ENCODE results near the gene C1orf159.
A peak's percentile ranks its signal among the peaks of the same experiment; 100 is the strongest.

C1orf159 gene

DNA sequence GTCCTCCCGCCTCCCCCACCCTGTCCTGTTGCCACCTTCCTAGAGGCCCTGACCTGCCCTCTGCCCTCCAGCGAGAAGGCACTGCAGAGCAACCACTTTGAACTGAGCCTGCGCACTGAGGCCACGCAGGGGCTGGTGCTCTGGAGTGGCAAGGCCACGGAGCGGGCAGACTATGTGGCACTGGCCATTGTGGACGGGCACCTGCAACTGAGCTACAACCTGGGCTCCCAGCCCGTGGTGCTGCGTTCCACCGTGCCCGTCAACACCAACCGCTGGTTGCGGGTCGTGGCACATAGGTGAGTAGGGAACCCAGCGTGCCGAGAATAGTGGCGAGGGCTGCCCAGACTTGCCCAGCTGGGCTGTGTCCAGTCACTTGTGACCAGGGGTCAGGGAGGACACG, 62.2 kb downstream of the C1orf159 start:
- no peak for DNase-seq (ENCODE audit: low read depth)

- DNase-seq (ENCODE audit: low read depth), result no peak
Observed at GRCh38 chr1:1053022-1053421, 62.9 kb downstream of the C1orf159 start.

GRCh38 chr1:1052003-1052840, 63.7 kb downstream of the C1orf159 start:
- no peak for DNase-seq (ENCODE audit: low read depth)

GRCh38 chr1:1051127-1051810, 64.6 kb downstream of the C1orf159 start:
- DNase-seq (ENCODE audit: low read depth), result no peak

DNA sequence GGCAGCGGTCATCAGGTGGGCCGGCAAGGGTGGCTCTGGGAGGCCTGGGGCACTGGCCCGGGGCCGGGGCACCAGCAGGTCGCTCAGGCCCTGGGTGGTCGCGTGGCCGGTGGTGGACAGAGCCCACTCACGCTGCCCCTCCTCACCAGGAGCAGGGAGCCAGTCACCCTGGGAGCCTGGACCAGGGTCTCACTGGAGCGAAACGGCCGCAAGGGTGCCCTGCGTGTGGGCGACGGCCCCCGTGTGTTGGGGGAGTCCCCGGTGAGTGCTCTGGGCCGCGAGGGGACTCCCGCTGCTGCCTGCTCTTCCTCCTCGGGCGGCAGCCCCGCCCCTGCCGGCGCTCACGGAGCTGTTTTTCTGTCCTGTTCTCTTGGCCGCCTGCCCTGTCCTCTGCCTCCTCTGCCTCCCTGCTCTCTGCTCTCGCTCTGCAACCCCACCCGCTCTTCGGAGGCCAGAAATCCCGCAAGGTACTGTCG, 65.3 kb downstream of the C1orf159 start:
- DNase-seq (ENCODE audit: low read depth), result no peak

DNA sequence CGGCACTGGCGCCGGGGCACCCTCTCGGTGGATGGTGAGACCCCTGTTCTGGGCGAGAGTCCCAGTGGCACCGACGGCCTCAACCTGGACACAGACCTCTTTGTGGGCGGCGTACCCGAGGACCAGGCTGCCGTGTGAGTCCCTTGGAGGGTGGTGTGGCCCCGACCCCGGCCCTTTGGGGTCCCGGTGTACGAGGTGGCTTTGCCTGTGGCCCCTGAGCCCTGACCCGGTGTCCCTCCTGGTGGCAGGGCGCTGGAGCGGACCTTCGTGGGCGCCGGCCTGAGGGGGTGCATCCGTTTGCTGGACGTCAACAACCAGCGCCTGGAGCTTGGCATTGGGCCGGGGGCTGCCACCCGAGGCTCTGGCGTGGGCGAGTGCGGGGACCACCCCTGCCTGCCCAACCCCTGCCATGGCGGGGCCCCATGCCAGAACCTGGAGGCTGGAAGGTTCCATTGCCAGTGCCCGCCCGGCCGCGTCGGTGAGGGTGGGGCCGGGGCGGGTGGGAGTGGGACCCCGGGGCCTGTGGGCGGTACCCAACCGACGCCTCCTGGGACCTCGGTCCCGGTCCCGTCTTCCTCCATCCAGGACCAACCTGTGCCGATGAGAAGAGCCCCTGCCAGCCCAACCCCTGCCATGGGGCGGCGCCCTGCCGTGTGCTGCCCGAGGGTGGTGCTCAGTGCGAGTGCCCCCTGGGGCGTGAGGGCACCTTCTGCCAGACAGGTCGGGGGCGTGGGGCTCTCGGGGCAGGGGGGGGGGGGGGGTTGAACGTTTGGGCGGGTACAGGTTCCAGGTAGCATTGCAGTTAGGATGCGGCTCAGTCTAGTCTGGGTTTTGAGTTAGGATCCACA, 66.3 kb downstream of the C1orf159 start:
- DNase-seq (ENCODE audit: low read depth), result no peak

DNA sequence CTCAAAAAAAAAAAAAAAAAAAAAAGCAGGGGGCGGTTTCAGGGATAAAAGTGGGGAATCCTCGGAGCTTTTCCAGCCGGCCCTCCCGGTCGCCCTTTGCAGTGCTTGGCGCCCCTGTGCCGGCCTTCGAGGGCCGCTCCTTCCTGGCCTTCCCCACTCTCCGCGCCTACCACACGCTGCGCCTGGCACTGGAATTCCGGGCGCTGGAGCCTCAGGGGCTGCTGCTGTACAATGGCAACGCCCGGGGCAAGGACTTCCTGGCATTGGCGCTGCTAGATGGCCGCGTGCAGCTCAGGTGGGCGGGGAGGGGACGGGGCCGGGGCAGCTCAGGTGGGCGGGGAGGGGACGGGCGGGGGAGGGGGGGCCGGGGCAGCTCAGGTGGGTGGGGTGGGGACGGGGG, 67.1 kb downstream of the C1orf159 start:
- DNase-seq (ENCODE audit: low read depth), result no peak

- no peak for DNase-seq (ENCODE audit: low read depth)
Observed at GRCh38 chr1:1047963-1048362, 67.9 kb downstream of the C1orf159 start.

DNA sequence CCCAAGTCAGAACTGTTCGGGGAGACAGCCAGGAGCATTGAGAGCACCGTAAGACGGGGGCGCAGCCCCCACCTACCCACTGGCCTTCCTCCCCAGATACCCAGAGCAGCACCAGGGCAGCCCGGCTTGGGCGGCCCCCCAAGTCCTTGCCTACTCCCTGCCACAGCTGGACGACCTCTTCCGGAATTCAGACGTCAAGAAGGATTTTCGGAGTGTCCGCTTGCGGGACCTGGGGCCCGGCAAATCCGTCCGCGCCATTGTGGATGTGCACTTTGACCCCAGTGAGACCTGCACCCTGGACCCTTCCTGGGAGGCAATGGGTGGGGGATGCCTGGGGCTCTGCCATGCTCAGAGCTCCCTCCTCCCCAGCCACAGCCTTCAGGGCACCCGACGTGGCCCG, 68.5 kb downstream of the C1orf159 start:
- DNase-seq (ENCODE audit: low read depth), result no peak

DNA sequence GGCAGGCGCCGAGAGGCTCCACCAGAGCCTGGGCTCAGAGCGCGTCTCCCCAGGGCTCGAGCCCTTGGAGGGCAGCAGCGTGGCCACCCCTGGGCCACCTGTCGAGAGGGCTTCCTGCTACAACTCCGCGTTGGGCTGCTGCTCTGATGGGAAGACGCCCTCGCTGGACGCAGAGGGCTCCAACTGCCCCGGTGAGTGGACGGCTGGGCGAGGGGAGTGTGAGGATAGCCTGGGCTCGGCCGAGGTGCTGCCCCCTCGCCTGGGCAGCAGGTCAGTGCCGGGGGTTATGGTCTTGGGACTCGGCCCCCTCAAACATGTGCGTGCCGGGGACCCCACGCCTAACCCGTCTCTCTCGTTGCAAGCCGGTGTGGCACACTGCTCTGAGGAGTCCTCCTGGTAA, 69.1 kb downstream of the C1orf159 start:
- DNase-seq (ENCODE audit: low read depth), result no peak

DNA sequence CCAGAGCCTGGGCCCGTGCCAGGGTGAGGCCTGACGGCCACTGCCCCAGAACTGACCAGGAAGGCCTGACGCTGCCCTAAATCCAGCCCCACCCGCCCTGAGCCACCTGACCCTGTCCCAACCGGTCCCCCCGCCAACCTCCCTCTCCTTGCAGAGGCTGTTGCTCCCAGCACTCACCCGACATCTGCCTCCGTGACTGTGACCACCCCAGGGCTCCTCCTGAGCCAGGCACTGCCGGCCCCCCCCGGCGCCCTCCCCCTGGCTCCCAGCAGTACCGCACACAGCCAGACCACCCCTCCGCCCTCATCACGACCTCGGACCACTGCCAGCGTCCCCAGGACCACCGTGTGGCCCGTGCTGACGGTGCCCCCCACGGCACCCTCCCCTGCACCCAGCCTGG, 69.6 kb downstream of the C1orf159 start:
- no peak for DNase-seq (ENCODE audit: low read depth)

DNA sequence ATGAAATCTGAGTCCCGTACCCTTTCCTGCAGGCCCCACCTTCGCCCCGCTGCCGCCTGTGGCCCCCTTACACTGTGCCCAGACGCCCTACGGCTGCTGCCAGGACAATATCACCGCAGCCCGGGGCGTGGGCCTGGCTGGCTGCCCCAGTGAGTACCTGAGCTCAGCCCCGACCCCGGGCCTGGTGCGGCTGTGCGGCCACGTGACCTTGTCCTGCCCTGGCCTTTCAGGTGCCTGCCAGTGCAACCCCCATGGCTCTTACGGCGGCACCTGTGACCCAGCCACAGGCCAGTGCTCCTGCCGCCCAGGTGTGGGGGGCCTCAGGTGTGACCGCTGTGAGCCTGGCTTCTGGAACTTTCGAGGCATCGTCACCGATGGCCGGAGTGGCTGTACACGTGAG, 70.8 kb downstream of the C1orf159 start:
- DNase-seq (ENCODE audit: low read depth), result no peak

DNA sequence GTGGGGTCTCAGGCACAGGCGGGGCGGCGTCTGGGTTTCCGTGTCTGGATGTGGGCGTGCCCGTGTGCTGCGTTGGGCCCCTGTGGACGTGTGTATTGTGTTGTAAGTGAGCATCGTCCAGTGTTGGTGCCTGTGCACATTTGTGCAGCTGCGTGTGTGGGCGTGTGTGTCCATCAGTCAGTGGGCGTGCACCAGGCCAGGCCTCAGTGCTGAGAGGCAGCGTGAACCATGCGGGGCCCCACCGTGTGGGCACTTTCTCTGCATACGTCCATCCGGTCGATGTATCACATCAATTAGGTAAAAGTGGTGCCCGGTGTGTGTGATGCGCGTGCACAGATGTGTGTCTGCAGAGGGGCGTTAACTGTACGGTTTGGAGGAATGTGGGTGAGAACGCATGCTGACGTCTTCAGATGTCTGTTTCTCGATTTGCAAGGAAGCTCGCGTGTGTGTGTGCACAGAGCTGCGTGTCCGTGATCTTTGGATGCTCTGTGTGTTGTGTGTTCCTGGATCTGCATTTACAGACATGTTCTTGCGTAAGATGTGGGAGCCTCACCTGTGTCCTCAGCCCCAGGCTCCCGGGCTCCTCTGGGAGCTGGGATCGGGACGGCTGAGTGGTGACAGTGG, 71.3 kb downstream of the C1orf159 start:
- no peak for DNase-seq (ENCODE audit: low read depth)

GRCh38 chr1:1043921-1044320, 72.0 kb downstream of the C1orf159 start:
- no peak for DNase-seq (ENCODE audit: low read depth)

DNA sequence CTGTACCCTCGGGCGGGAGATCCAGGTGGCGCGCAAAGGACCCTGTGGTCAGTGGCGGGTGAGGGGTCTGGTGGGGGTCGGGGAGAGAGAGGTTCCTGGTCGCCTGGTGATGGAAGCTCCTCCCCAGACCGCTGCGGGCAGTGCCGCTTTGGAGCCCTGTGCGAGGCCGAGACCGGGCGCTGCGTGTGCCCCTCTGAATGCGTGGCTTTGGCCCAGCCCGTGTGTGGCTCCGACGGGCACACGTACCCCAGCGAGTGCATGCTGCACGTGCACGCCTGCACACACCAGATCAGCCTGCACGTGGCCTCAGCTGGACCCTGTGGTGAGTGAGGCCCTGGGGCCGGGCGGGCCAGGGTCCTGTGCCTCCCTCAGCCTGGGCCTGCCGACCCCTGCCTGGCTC, 72.5 kb downstream of the C1orf159 start:
- DNase-seq (ENCODE audit: low read depth), result no peak

DNA sequence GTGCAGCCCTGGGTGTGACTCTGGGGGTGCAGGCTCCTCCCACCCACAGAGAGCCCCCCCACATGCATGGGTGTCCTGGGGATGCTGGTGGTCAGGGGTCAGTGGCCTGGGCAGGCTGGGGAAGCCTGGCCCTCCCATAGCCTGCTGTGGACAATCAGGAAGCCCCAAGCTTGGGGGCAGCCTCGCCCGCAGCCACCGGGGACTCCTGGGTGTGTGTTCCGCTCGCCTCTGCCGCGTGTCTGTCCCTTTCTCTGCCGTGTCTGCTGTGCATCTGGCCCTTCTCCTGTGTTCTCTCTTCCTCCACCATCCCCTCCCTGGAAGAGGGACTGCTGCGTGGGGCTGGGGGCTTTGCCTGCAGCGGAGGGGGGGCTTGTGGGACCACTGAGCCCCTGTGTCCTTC, 73.1 kb downstream of the C1orf159 start:
- no peak for DNase-seq (ENCODE audit: low read depth)

DNA sequence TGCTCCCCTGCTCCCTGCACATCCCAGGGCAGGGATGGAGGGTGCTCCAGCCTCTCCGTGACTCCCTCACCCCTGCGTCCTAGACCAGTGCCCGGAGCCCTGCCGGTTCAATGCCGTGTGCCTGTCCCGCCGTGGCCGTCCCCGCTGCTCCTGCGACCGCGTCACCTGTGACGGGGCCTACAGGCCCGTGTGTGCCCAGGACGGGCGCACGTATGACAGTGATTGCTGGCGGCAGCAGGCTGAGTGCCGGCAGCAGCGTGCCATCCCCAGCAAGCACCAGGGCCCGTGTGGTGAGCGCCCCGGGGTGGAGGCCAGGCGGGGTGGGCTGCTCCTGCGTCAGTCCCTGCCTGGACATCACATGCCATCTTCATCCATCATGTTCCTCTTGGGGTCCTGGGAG, 74.0 kb downstream of the C1orf159 start:
- DNase-seq (ENCODE audit: low read depth), result no peak

GRCh38 chr1:1041092-1041523, 74.8 kb downstream of the C1orf159 start:
- DNase-seq (ENCODE audit: low read depth), result no peak

DNA sequence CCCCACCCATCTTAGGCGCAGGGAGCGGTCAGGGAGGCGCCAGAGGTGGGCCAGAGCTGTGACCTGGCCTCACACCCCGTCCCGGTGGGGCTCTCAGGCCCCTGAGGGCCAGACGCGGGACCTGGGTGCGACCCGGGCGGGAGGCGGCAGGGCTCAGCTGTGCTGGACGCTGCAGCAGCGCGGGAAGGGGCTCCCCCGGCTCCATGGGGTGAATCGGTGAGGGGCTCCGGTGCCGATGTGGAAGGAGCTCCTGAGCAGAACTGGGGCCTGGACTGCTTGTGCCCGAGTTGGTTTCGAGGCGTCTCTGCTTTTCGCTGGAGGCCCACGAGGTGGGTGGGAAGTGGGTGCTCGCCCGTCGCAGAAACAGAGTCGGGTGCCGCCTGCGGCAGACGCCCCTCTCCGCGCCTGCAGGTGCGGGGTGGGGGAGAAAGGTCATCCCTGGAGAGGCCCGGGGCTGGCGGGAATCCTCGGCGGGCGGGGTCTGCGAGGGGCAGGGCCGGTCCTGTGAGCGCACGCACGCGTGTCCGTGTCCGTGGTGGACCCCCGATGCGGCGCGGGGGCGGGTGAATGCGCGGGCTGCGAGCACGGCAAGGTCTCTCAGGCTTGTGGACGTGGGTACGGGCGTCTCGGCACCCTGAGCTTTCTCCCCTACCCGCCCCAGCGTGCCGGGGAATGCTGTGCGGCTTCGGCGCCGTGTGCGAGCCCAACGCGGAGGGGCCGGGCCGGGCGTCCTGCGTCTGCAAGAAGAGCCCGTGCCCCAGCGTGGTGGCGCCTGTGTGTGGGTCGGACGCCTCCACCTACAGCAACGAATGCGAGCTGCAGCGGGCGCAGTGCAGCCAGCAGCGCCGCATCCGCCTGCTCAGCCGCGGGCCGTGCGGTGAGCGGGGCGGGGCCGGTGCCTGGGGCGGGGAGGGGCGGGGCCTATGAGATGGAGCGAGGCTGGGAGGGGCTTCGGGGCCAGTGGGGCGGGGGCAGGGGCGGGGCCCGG, 75.6 kb downstream of the C1orf159 start:
- DNase-seq (ENCODE audit: low read depth), result peak; percentile 67

GRCh38 chr1:1039145-1039910, 76.6 kb downstream of the C1orf159 start:
- no peak for DNase-seq (ENCODE audit: low read depth)

Measured in activated T-cell treated with anti-CD3 and anti-CD28 coated beads for 24 hours (primary cell).